IMR-90 (cell line): ENCODE results near the gene CDH22. TPM values are rescaled to one million over a fixed set of nuclear protein-coding genes. Genes with fewer than 3 reads are reported as not detected.

ENCODE experiments used
- ATAC-seq: fragments of 200-7000 bp; cut with Tn5 transposase; 2 replicates; pipeline ENCODE4 v1.9.1; 2020; ENCODE audit warnings: low read depth, mild to moderate bottlenecking, moderate library complexity
- BruUV-seq: library from RNA; stranded (reverse); fragments of 400-500 nt; replicated peaks from 2 replicates; lab custom pipeline; 2021; lab: Mats Ljungman, UMichigan
- CTCF ChIA-PET: fragments of 300-600 bp; formaldehyde crosslinking; extraction: SDS; loops from one replicate; lab custom pipeline; 2021; ENCODE audit warnings: antibody characterized with exemption; lab: Yijun Ruan, JAX
- POLR2A ChIA-PET: fragments of 300-600 bp; sonication (Branson Sonifier 250); formaldehyde crosslinking; loops from one replicate; lab custom pipeline; 2022; ENCODE audit warnings: antibody characterized with exemption; ENCODE audit not compliant: unreplicated experiment; lab: Charles Lee
- DNase-seq: peaks from one replicate; pipeline ENCODE4 v3.0.0; 2013
- H2AFZ ChIP-seq: replicated peaks from 2 replicates; pipeline ENCODE3; 2013; ENCODE audit warnings: low read length, mild to moderate bottlenecking; ENCODE audit not compliant: poor library complexity
- H2AK5ac ChIP-seq: 2 replicates; pipeline ENCODE4 v1.6.1; 2013; ENCODE audit warnings: low read depth, low read length, inconsistent platforms
- H2AK9ac ChIP-seq: replicated peaks from 2 replicates; pipeline ENCODE3; 2013; ENCODE audit warnings: mild to moderate bottlenecking, low read depth, low read length, moderate library complexity; ENCODE audit not compliant: poor library complexity
- H2BK120ac ChIP-seq: 2 replicates; pipeline ENCODE4 v1.6.1; 2013; ENCODE audit warnings: low read depth, low read length, inconsistent platforms
- H2BK15ac ChIP-seq: 3 replicates; pipeline ENCODE4 v1.6.1; 2013; ENCODE audit warnings: low read depth, low read length, inconsistent platforms
- H2BK20ac ChIP-seq: 2 replicates; pipeline ENCODE4 v1.6.1; 2013; ENCODE audit warnings: low read depth, mild to moderate bottlenecking, inconsistent platforms, low read length, moderate library complexity
- H2BK5ac ChIP-seq: 2 replicates; pipeline ENCODE4 v1.6.1; 2013; ENCODE audit warnings: mild to moderate bottlenecking, low read depth, low read length, inconsistent platforms; ENCODE audit not compliant: poor library complexity, severe bottlenecking
- H3K14ac ChIP-seq: replicated peaks from 2 replicates; pipeline ENCODE4 v1.6.1; 2013; ENCODE audit warnings: low read depth, low read length, inconsistent platforms
- H3K18ac ChIP-seq: 2 replicates; pipeline ENCODE4 v1.6.1; 2013; ENCODE audit warnings: low read depth, low read length, control low read depth
- H3K23ac ChIP-seq: 2 replicates; pipeline ENCODE4 v1.6.1; 2013; ENCODE audit warnings: low read depth, low read length, inconsistent platforms
- H3K27ac ChIP-seq: 2 replicates; pipeline ENCODE4 v1.5.1; 2013; ENCODE audit warnings: mild to moderate bottlenecking, control low read depth, low read length; ENCODE audit not compliant: insufficient read depth
- H3K27me3 ChIP-seq: 2 replicates; pipeline ENCODE4 v1.6.1; 2013; ENCODE audit warnings: low read length; ENCODE audit not compliant: control insufficient read depth, insufficient read depth
- H3K36me3 ChIP-seq: 2 replicates; pipeline ENCODE4 v1.6.1; 2013; ENCODE audit warnings: low read length, mixed read lengths; ENCODE audit not compliant: control insufficient read depth, insufficient read depth
- H3K4ac ChIP-seq: 2 replicates; pipeline ENCODE4 v1.6.1; 2013; ENCODE audit warnings: low read depth, low read length, inconsistent platforms
- H3K4me1 ChIP-seq: 2 replicates; pipeline ENCODE4 v1.6.1; 2013; ENCODE audit warnings: low read length, mixed read lengths; ENCODE audit not compliant: control insufficient read depth, insufficient read depth
- H3K4me2 ChIP-seq: 2 replicates; pipeline ENCODE4 v1.6.1; 2013; ENCODE audit warnings: low read depth, mild to moderate bottlenecking, control low read depth, low read length, moderate library complexity
- H3K4me3 ChIP-seq: 2 replicates; pipeline ENCODE4 v1.5.1; 2013; ENCODE audit warnings: low read depth, mild to moderate bottlenecking, control low read depth, low read length, moderate library complexity; ENCODE audit not compliant: insufficient read depth
- H3K56ac ChIP-seq: 2 replicates; pipeline ENCODE4 v1.6.1; 2013; ENCODE audit warnings: low read length, inconsistent platforms; ENCODE audit not compliant: insufficient read depth; ENCODE audit errors: extremely low read depth
- H3K79me1 ChIP-seq, 2 experiments: 2 replicates each; pipeline ENCODE4 v1.6.1; 2013; ENCODE audit warnings: low read length in 2 of 2, inconsistent platforms in 1 of 2, low read depth in 1 of 2
- H3K9ac ChIP-seq: 2 replicates; pipeline ENCODE4 v1.6.1; 2013; ENCODE audit warnings: low read depth, low read length, control low read depth
- H3K9me1 ChIP-seq: 2 replicates; pipeline ENCODE4 v1.6.1; 2013; ENCODE audit warnings: low read length, inconsistent platforms; ENCODE audit not compliant: insufficient read depth
- H3K9me3 ChIP-seq: 2 replicates; pipeline ENCODE4 v1.6.1; 2013; ENCODE audit warnings: low read length; ENCODE audit not compliant: control insufficient read depth, insufficient read depth
- H4K20me1 ChIP-seq: 2 replicates; pipeline ENCODE4 v1.6.1; 2013; ENCODE audit warnings: low read length, inconsistent platforms; ENCODE audit not compliant: insufficient read depth
- H4K5ac ChIP-seq: 2 replicates; pipeline ENCODE4 v1.6.1; 2013; ENCODE audit warnings: mild to moderate bottlenecking, low read depth, low read length, control low read depth
- H4K8ac ChIP-seq, 2 experiments: 2 replicates each; pipeline ENCODE4 v1.6.1; 2013; ENCODE audit warnings: low read depth in 2 of 2, low read length in 2 of 2, control low read depth in 1 of 2, inconsistent platforms in 1 of 2
- H4K91ac ChIP-seq: 2 replicates; pipeline ENCODE4 v1.6.1; 2013; ENCODE audit warnings: low read depth, low read length, inconsistent platforms; ENCODE audit not compliant: insufficient read depth
- CHD1 ChIP-seq: IDR thresholded peaks from 2 replicates; pipeline ENCODE4 v1.6.1; 2012; ENCODE audit warnings: low read depth, low read length, improper control_type of control experiment
- CTCF ChIP-seq: conservative IDR thresholded peaks from 2 replicates; pipeline ENCODE4 v1.5.1; 2012; ENCODE audit warnings: mild to moderate bottlenecking, low read depth, low read length, improper control_type of control experiment
- MAFK ChIP-seq: IDR thresholded peaks from 2 replicates; pipeline ENCODE4 v1.6.1; 2012; ENCODE audit warnings: low read depth, low read length, improper control_type of control experiment
- MAZ ChIP-seq: IDR thresholded peaks from 2 replicates; pipeline ENCODE4 v1.6.1; 2012; ENCODE audit warnings: low read depth, mild to moderate bottlenecking, low read length, improper control_type of control experiment, moderate library complexity, borderline replicate concordance
- MXI1 ChIP-seq: IDR thresholded peaks from 2 replicates; pipeline ENCODE4 v1.6.1; 2012; ENCODE audit warnings: low read depth, mild to moderate bottlenecking, low read length, moderate library complexity, borderline replicate concordance
- POLR2A ChIP-seq: IDR thresholded peaks from 2 replicates; pipeline ENCODE4 v1.6.1; 2012; ENCODE audit warnings: mild to moderate bottlenecking, low read depth, low read length
- RFX5 ChIP-seq: IDR thresholded peaks from 2 replicates; pipeline ENCODE4 v1.8.0; 2012; ENCODE audit warnings: low read depth, mild to moderate bottlenecking, low read length, moderate library complexity
- WGBS, 2 experiments: methylation state at CpG; one replicate each; pipeline versions ENCODE4 v1.1.5 to v1.1.7; 2013; ENCODE audit warnings: missing lambda C conversion rate in 2 of 2; ENCODE audit not compliant: insufficient read length in 1 of 2; ENCODE audit errors: extremely low coverage in 2 of 2; 5-methylcytosine and 5-hydroxymethylcytosine counted together
- dilution Hi-C: fragments of 300-500 bp; cut with HindIII; formaldehyde crosslinking; loops from one replicate; pipeline ENCODE4 v1.14.3; 2018; ENCODE audit warnings: low sequenced_read_pairs; ENCODE audit not compliant: unreplicated experiment
- in situ Hi-C: fragments of 300-500 bp; cut with MboI; formaldehyde crosslinking; loops from 3 replicates; pipeline ENCODE4 v1.14.3; 2019; ENCODE audit warnings: low sequenced_read_pairs, inconsistent platforms, mixed read lengths
- intact Hi-C: fragments of 100-400 bp; cut with micrococcal nuclease; formaldehyde crosslinking; loops from 2 replicates; pipeline ENCODE4 v1.10.0; 2022
- polyA plus RNA-seq, 3 experiments: library from polyadenylated mRNA; depleted of rRNA; stranded (reverse); fragments of >200 nt; gene quantifications; 2 replicates each; pipeline ENCODE4 v1.2.3, GENCODE V29; 2012; ENCODE audit warnings: low replicate concordance in 1 of 3
- total RNA-seq: library from RNA; depleted of rRNA; stranded (reverse); fragments of >200 nt; gene quantifications from 2 replicates; pipeline ENCODE4 v1.2.3, GENCODE V29; 2012

Gene CDH22
- total and polyA plus RNA-seq, 2 of the 4 experiments (the other 2 are of a cell fraction), result not detected

- Histone ChIP-seq H2BK120ac (no peak overlapping the region), H3K23ac (no peak overlapping the region), H3K14ac (no peak overlapping the region), H3K36me3 (no peaks in the 10 kb centered on the region), H2AK9ac (no peak overlapping the region), H4K20me1 (no peaks in the 10 kb centered on the region), H2AK5ac (no peak overlapping the region), H3K9me1 (no peaks in the 10 kb centered on the region), H3K18ac (no peak overlapping the region), H3K9ac (no peak overlapping the region), H4K91ac (no peak overlapping the region), H3K27me3 (peaks cover 23% of the 10 kb centered on the region), H2BK15ac (no peak overlapping the region), H3K4me2 (no peak overlapping the region), H2AFZ (no peak overlapping the region), H3K4me3 (no peak overlapping the region), H3K4me1 (no peaks in the 10 kb centered on the region), H2BK20ac (no peak overlapping the region), H3K27ac (no peak overlapping the region), H3K56ac (no peak overlapping the region), H3K4ac (no peak overlapping the region), H4K5ac (no peak overlapping the region), H3K79me1 (no peaks in the 10 kb centered on the region), H3K9me3 (no peaks in the 10 kb centered on the region), H2BK5ac (no peak overlapping the region), H4K8ac (no peak overlapping the region)
- dilution Hi-C loops, result no loop called here
- ChIA-PET CTCF (no interaction called here), POLR2A (no interaction called here)
- BruUV-seq, result no TSS peak
- in situ Hi-C loops, result no loop called here
- intact Hi-C loops, result no loop called here
- ATAC-seq (no peak), DNase-seq (no peak)
- 17% methylated on average over 2 of the region's 11 CpGs; no CpG with 5 or more reads in 1 of the 2 experiments for WGBS, 2 experiments
- TF ChIP-seq CHD1 (no peak), POLR2A (no peak), RFX5 (no peak), CTCF (no peak), MAZ (no peak), MXI1 (no peak), MAFK (no peak)
Measured at GRCh38 chr20:46282669-46283068, 25.6 kb downstream of the CDH22 start.
